GM04503 (cell line): ENCODE data around the gene PLS1.

ENCODE experiments used
- DNase-seq: peaks from one replicate; pipeline ENCODE4 v3.0.0-alpha.2; 2012; ENCODE audit warnings: low read depth

The PLS1 gene

GRCh38 chr3:142642956-142643355 lies 46.8 kb downstream of the PLS1 start:
- no peak for DNase-seq

- DNase-seq, result no peak
These were observed 48.3 kb downstream of the PLS1 start for GRCh38 chr3:142644502-142644901.

GRCh38 chr3:142645236-142645793 lies 49.1 kb downstream of the PLS1 start:
- DNase-seq, result no peak

- no peak for DNase-seq
These were observed 50.0 kb downstream of the PLS1 start for GRCh38 chr3:142646020-142646785.

- DNase-seq, result no peak
These were observed 51.7 kb downstream of the PLS1 start for GRCh38 chr3:142647856-142648255.

GRCh38 chr3:142648950-142649349 lies 52.8 kb downstream of the PLS1 start:
- no peak for DNase-seq

- DNase-seq, result no peak
These were observed 54.0 kb downstream of the PLS1 start for GRCh38 chr3:142650001-142650693.

- DNase-seq, result no peak
These were observed 55.5 kb downstream of the PLS1 start for GRCh38 chr3:142651711-142652110.

- DNase-seq, result no peak
These were observed 56.7 kb downstream of the PLS1 start for GRCh38 chr3:142652826-142653292.

- no peak for DNase-seq
These were observed 60.4 kb downstream of the PLS1 start for GRCh38 chr3:142656575-142656974.

- no peak for DNase-seq
These were observed 60.8 kb downstream of the PLS1 start for GRCh38 chr3:142657033-142657432.

GRCh38 chr3:142660383-142660782 lies 64.2 kb downstream of the PLS1 start:
- no peak for DNase-seq

- DNase-seq, result no peak
These were observed 64.7 kb downstream of the PLS1 start for GRCh38 chr3:142660893-142661292.

GRCh38 chr3:142663865-142664264 lies 67.7 kb downstream of the PLS1 start:
- DNase-seq, result no peak

- no peak for DNase-seq
These were observed 68.1 kb downstream of the PLS1 start for GRCh38 chr3:142664311-142664710.

- DNase-seq, result no peak
These were observed 68.6 kb downstream of the PLS1 start for GRCh38 chr3:142664819-142665218.

- no peak for DNase-seq
These were observed 73.9 kb downstream of the PLS1 start for GRCh38 chr3:142670120-142670519.

GRCh38 chr3:142676151-142676550 lies 80.0 kb downstream of the PLS1 start:
- DNase-seq, result no peak

- DNase-seq, result no peak
These were observed 84.5 kb downstream of the PLS1 start for GRCh38 chr3:142680710-142681109.

GRCh38 chr3:142690613-142691012 lies 94.4 kb downstream of the PLS1 start:
- no peak for DNase-seq

GRCh38 chr3:142691527-142691926 lies 95.3 kb downstream of the PLS1 start:
- DNase-seq, result no peak

GRCh38 chr3:142693136-142693853 lies 97.1 kb downstream of the PLS1 start:
- DNase-seq, result no peak

- DNase-seq, result no peak
These were observed 98.0 kb downstream of the PLS1 start for GRCh38 chr3:142694225-142694624.
